ENCODE data around the gene TBCC. TPM values are rescaled to one million over a fixed set of nuclear protein-coding genes. Genes with fewer than 3 reads are reported as not detected.
"Not testable (repeated sequence)": the region's sequence is repeated elsewhere in the genome, so short reads cannot be mapped to it uniquely, and the experiment has no call there.

The TBCC gene
- total RNA-seq, 1 donor from 2014 or later, result 35.2 TPM

GRCh38 chr6:42709871-42710270 lies 36.0 kb downstream of the TBCC start:
- Mint-ChIP-seq H3K36me3 (ENCODE audit: unreplicated experiment) (peaks cover 12% of the 10 kb centered on the region), H3K4me3 (ENCODE audit: unreplicated experiment) (no peak overlapping the region), H3K27me3 (ENCODE audit: unreplicated experiment) (peaks cover 6% of the 10 kb centered on the region), H3K4me1 (ENCODE audit: low read depth, unreplicated experiment) (no peaks in the 10 kb centered on the region), H3K9me3 (ENCODE audit: unreplicated experiment) (peaks cover 11% of the 10 kb centered on the region), H3K27ac (ENCODE audit: unreplicated experiment) (no peak overlapping the region)
- no peak for TF ChIP-seq CTCF (IDR thresholded peaks at IDR 0.05; ENCODE audit: partially characterized antibody, unreplicated experiment)
- DNase-seq, result no peak

- DNase-seq, result no peak
- Mint-ChIP-seq H3K4me1 (ENCODE audit: low read depth, unreplicated experiment) (no peaks in the 10 kb centered on the region), H3K9me3 (ENCODE audit: unreplicated experiment) (peaks cover 11% of the 10 kb centered on the region), H3K36me3 (ENCODE audit: unreplicated experiment) (peaks cover 12% of the 10 kb centered on the region), H3K4me3 (ENCODE audit: unreplicated experiment) (no peak overlapping the region), H3K27ac (ENCODE audit: unreplicated experiment) (no peak overlapping the region), H3K27me3 (ENCODE audit: unreplicated experiment) (peaks cover 9% of the 10 kb centered on the region)
- no peak for TF ChIP-seq CTCF (IDR thresholded peaks at IDR 0.05; ENCODE audit: partially characterized antibody, unreplicated experiment)
Observed at GRCh38 chr6:42708096-42708495, 37.8 kb downstream of the TBCC start.

- TF ChIP-seq CTCF (IDR thresholded peaks at IDR 0.05; ENCODE audit: partially characterized antibody, unreplicated experiment), result no peak
- peaks cover 9% of the 10 kb centered on the region for H3K27me3 Mint-ChIP-seq (ENCODE audit: unreplicated experiment)
- DNase-seq, result no peak
- no peaks in the 10 kb centered on the region for H3K4me1 Mint-ChIP-seq (ENCODE audit: low read depth, unreplicated experiment)
- H3K27ac Mint-ChIP-seq (ENCODE audit: unreplicated experiment), result no peak overlapping the region
- H3K9me3 Mint-ChIP-seq (ENCODE audit: unreplicated experiment), result peaks cover 11% of the 10 kb centered on the region
- peaks cover 12% of the 10 kb centered on the region for H3K36me3 Mint-ChIP-seq (ENCODE audit: unreplicated experiment)
- H3K4me3 Mint-ChIP-seq (ENCODE audit: unreplicated experiment), result no peak overlapping the region
Observed at GRCh38 chr6:42707595-42707994, 38.3 kb downstream of the TBCC start.

- Mint-ChIP-seq H3K9me3 (ENCODE audit: unreplicated experiment) (peaks cover 10% of the 10 kb centered on the region), H3K36me3 (ENCODE audit: unreplicated experiment) (no peaks in the 10 kb centered on the region), H3K4me3 (ENCODE audit: unreplicated experiment) (no peak overlapping the region), H3K27ac (ENCODE audit: unreplicated experiment) (no peak overlapping the region), H3K27me3 (ENCODE audit: unreplicated experiment) (peaks cover 9% of the 10 kb centered on the region), H3K4me1 (ENCODE audit: low read depth, unreplicated experiment) (no peaks in the 10 kb centered on the region)
- TF ChIP-seq CTCF (IDR thresholded peaks at IDR 0.05; ENCODE audit: partially characterized antibody, unreplicated experiment), result no peak
- no peak for DNase-seq
Observed at GRCh38 chr6:42704937-42705374, 40.9 kb downstream of the TBCC start.

GRCh38 chr6:42704251-42704936 lies 41.5 kb downstream of the TBCC start:
- H3K27ac Mint-ChIP-seq (ENCODE audit: unreplicated experiment), result no peak overlapping the region
- no peak for DNase-seq
- no peak for TF ChIP-seq CTCF (IDR thresholded peaks at IDR 0.05; ENCODE audit: partially characterized antibody, unreplicated experiment)
- H3K9me3 Mint-ChIP-seq (ENCODE audit: unreplicated experiment), result peaks cover 10% of the 10 kb centered on the region
- H3K36me3 Mint-ChIP-seq (ENCODE audit: unreplicated experiment), result no peaks in the 10 kb centered on the region
- no peaks in the 10 kb centered on the region for H3K4me1 Mint-ChIP-seq (ENCODE audit: low read depth, unreplicated experiment)
- H3K4me3 Mint-ChIP-seq (ENCODE audit: unreplicated experiment), result no peak overlapping the region
- peaks cover 9% of the 10 kb centered on the region for H3K27me3 Mint-ChIP-seq (ENCODE audit: unreplicated experiment)

GRCh38 chr6:42702786-42703185 lies 43.1 kb downstream of the TBCC start:
- not testable (repeated sequence) for H3K4me3 Mint-ChIP-seq (ENCODE audit: unreplicated experiment); H3K27ac Mint-ChIP-seq (ENCODE audit: unreplicated experiment); H3K9me3 Mint-ChIP-seq (ENCODE audit: unreplicated experiment); H3K36me3 Mint-ChIP-seq (ENCODE audit: unreplicated experiment); H3K4me1 Mint-ChIP-seq (ENCODE audit: low read depth, unreplicated experiment); DNase-seq
- H3K27me3 Mint-ChIP-seq (ENCODE audit: unreplicated experiment), result peaks cover 13% of the 10 kb centered on the region

Measured in glutamatergic neuron (in vitro differentiated cells).